ENCODE data around the gene PAQR7.

The PAQR7 gene

GRCh38 chr1:25863486-25864262 is 11.8 kb downstream of the PAQR7 start:
- no peak for DNase-seq (ENCODE audit: low read depth)
- no peak overlapping the region for H3K4me3 ChIP-seq (ENCODE audit: low read length)
- TF ChIP-seq CTCF (IDR thresholded peaks at IDR 0.05; ENCODE audit: insufficient read depth, low read depth, low read length, missing control alignments), result no peak

- DNase-seq (ENCODE audit: low read depth), result no peak
- TF ChIP-seq CTCF (IDR thresholded peaks at IDR 0.05; ENCODE audit: insufficient read depth, low read depth, low read length, missing control alignments), result no peak
- no peak overlapping the region for H3K4me3 ChIP-seq (ENCODE audit: low read length)
Observed at GRCh38 chr1:25862785-25863485, 12.6 kb downstream of the PAQR7 start.

GRCh38 chr1:25861316-25862286 is 13.9 kb downstream of the PAQR7 start:
- no peak for DNase-seq (ENCODE audit: low read depth)
- H3K4me3 ChIP-seq (ENCODE audit: low read length), result no peak overlapping the region
- no peak for TF ChIP-seq CTCF (IDR thresholded peaks at IDR 0.05; ENCODE audit: insufficient read depth, low read depth, low read length, missing control alignments)

GRCh38 chr1:25858906-25859789 is 16.4 kb downstream of the PAQR7 start, which contains the start of gene AUNIP:
Gene AUNIP (minus strand): TSS chr1:25859457. CDS start chr1:25859357, 100 bp downstream.
- peak within 1 kb of the TSS; percentile 83 for H3K4me3 ChIP-seq (ENCODE audit: low read length)
- TF ChIP-seq CTCF (IDR thresholded peaks at IDR 0.05; ENCODE audit: insufficient read depth, low read depth, low read length, missing control alignments), result no peak
- peak; percentile 88 for DNase-seq (ENCODE audit: low read depth)

- no peak for TF ChIP-seq CTCF (IDR thresholded peaks at IDR 0.05; ENCODE audit: insufficient read depth, low read depth, low read length, missing control alignments)
- peak overlapping the region; percentile 83 for H3K4me3 ChIP-seq (ENCODE audit: low read length)
- peak; percentile 28 for DNase-seq (ENCODE audit: low read depth)
Observed at GRCh38 chr1:25858494-25858893, 17.0 kb downstream of the PAQR7 start.

GRCh38 chr1:25856856-25857255 is 18.7 kb downstream of the PAQR7 start:
- TF ChIP-seq CTCF (IDR thresholded peaks at IDR 0.05; ENCODE audit: insufficient read depth, low read depth, low read length, missing control alignments), result no peak
- DNase-seq (ENCODE audit: low read depth), result peak; percentile 58
- no peak overlapping the region for H3K4me3 ChIP-seq (ENCODE audit: low read length)

Data from epithelial cell of esophagus (primary cell).